Muscle layer of colon (tissue), 2 donors: Measurements from ENCODE around the gene CRB3.
"Not testable (repeated sequence)": the region's sequence is repeated elsewhere in the genome, so short reads cannot be mapped to it uniquely, and the experiment has no call there.

Experiments
- H3K27ac ChIP-seq: one replicate; pipeline ENCODE4 v1.7.0; 2013; ENCODE audit warnings: low read depth, mild to moderate bottlenecking, low read length, moderate library complexity
- H3K27me3 ChIP-seq, 2 donors: one replicate each; pipeline ENCODE4 v1.7.0; 2013; ENCODE audit warnings: low read length in 2 of 2, mild to moderate bottlenecking in 2 of 2; ENCODE audit not compliant: insufficient read depth in 2 of 2, control insufficient read depth in 1 of 2
- H3K36me3 ChIP-seq: one replicate; pipeline ENCODE4 v1.7.0; 2013; ENCODE audit warnings: mild to moderate bottlenecking, low read length; ENCODE audit not compliant: insufficient read depth
- H3K4me1 ChIP-seq: one replicate; pipeline ENCODE4 v1.7.0; 2013; ENCODE audit warnings: mild to moderate bottlenecking, low read length; ENCODE audit not compliant: insufficient read depth
- H3K4me3 ChIP-seq, 2 donors: one replicate each; pipeline ENCODE4 v1.7.0; 2013; ENCODE audit warnings: low read length in 2 of 2, low read depth in 1 of 2, mild to moderate bottlenecking in 1 of 2, moderate library complexity in 1 of 2
- H3K9ac ChIP-seq: one replicate; pipeline ENCODE4 v1.7.0; 2013; ENCODE audit warnings: low read length
- H3K9me3 ChIP-seq: one replicate; pipeline ENCODE4 v1.7.0; 2013; ENCODE audit warnings: mild to moderate bottlenecking, low read length
- donor health status: abdominal sarcoma.
- donor health status: Adenocarcinoma of cecum.

The CRB3 gene

GRCh38 chr19:6501740-6502648, 37.9 kb downstream of the CRB3 start, which contains the start of gene TUBB4A:
Gene TUBB4A, minus strand, starts transcription at chr19:6502309. Its CDS starts 97 bp downstream, at chr19:6502212.
- Histone ChIP-seq H3K9me3 (no peaks in the 10 kb centered on the region), H3K27me3 (peaks cover 11 to 29% of the 10 kb centered on the region in 2 donors), H3K4me3 (peak within 1 kb of the TSS in 1 of 2 donors; percentile 50), H3K4me1 (no peaks in the 10 kb centered on the region), H3K27ac (no peak within 1 kb of the TSS), H3K9ac (no peak within 1 kb of the TSS), H3K36me3 (no peaks in the 10 kb centered on the region)

- H3K9me3 ChIP-seq: no peaks in the 10 kb centered on the region
- H3K9ac ChIP-seq: no peak overlapping the region
- H3K4me1 ChIP-seq: no peaks in the 10 kb centered on the region
- H3K36me3 ChIP-seq: no peaks in the 10 kb centered on the region
- peaks cover 11 to 29% of the 10 kb centered on the region in 2 donors for H3K27me3 ChIP-seq
- no peak overlapping the region for H3K4me3 ChIP-seq
- no peak overlapping the region for H3K27ac ChIP-seq
These were observed 39.5 kb downstream of the CRB3 start for GRCh38 chr19:6503407-6504201.

- not testable (repeated sequence) for H3K4me3 ChIP-seq, H3K9ac ChIP-seq, H3K27me3 ChIP-seq, H3K4me1 ChIP-seq, H3K36me3 ChIP-seq, H3K27ac ChIP-seq, H3K9me3 ChIP-seq
These were observed 44.1 kb downstream of the CRB3 start for GRCh38 chr19:6508028-6508771.

- no peak overlapping the region for H3K9ac ChIP-seq
- H3K4me1 ChIP-seq: no peaks in the 10 kb centered on the region
- H3K9me3 ChIP-seq: no peaks in the 10 kb centered on the region
- no peak overlapping the region for H3K27ac ChIP-seq
- no peaks in the 10 kb centered on the region for H3K27me3 ChIP-seq
- H3K36me3 ChIP-seq: no peaks in the 10 kb centered on the region
- H3K4me3 ChIP-seq: no peak overlapping the region
These were observed 45.3 kb downstream of the CRB3 start for GRCh38 chr19:6509118-6509971.

GRCh38 chr19:6510618-6511017, 46.5 kb downstream of the CRB3 start:
- H3K4me1 ChIP-seq: no peaks in the 10 kb centered on the region
- no peaks in the 10 kb centered on the region for H3K9me3 ChIP-seq
- no peaks in the 10 kb centered on the region for H3K36me3 ChIP-seq
- H3K9ac ChIP-seq: no peak overlapping the region
- no peak overlapping the region for H3K27ac ChIP-seq
- H3K27me3 ChIP-seq: no peaks in the 10 kb centered on the region
- H3K4me3 ChIP-seq: no peak overlapping the region

GRCh38 chr19:6514089-6514488, 50.0 kb downstream of the CRB3 start:
- H3K9ac ChIP-seq: no peak overlapping the region
- no peaks in the 10 kb centered on the region for H3K9me3 ChIP-seq
- H3K27me3 ChIP-seq: no peaks in the 10 kb centered on the region
- no peak overlapping the region for H3K4me3 ChIP-seq
- H3K36me3 ChIP-seq: no peaks in the 10 kb centered on the region
- no peak overlapping the region for H3K27ac ChIP-seq
- H3K4me1 ChIP-seq: peaks cover 5% of the 10 kb centered on the region

- no peaks in the 10 kb centered on the region for H3K27me3 ChIP-seq
- no peak overlapping the region for H3K27ac ChIP-seq
- H3K36me3 ChIP-seq: no peaks in the 10 kb centered on the region
- H3K9ac ChIP-seq: no peak overlapping the region
- H3K4me3 ChIP-seq: no peak overlapping the region
- peaks cover 5% of the 10 kb centered on the region for H3K4me1 ChIP-seq
- no peaks in the 10 kb centered on the region for H3K9me3 ChIP-seq
These were observed 51.0 kb downstream of the CRB3 start for GRCh38 chr19:6514926-6515544.

GRCh38 chr19:6516018-6516658, 52.1 kb downstream of the CRB3 start:
- peaks cover 5% of the 10 kb centered on the region for H3K4me1 ChIP-seq
- H3K27me3 ChIP-seq: no peaks in the 10 kb centered on the region
- no peak overlapping the region for H3K9ac ChIP-seq
- H3K27ac ChIP-seq: no peak overlapping the region
- peak overlapping the region; percentile 52 to 71 for H3K4me3 ChIP-seq
- H3K36me3 ChIP-seq: no peaks in the 10 kb centered on the region
- no peaks in the 10 kb centered on the region for H3K9me3 ChIP-seq
